ENCODE measurements around the gene SIVA1.

Gene SIVA1

GRCh38 chr14:104796687-104797081, 43.7 kb downstream of the SIVA1 start:
- Histone ChIP-seq H3K4me1 (ENCODE audit: control insufficient read depth, insufficient read depth, low read length) (peaks cover 14% of the 10 kb centered on the region), H3K4me3 (ENCODE audit: low read depth, low read length) (no peak overlapping the region), H3K9me3 (ENCODE audit: control insufficient read depth, insufficient read depth, low read depth, low read length) (no peaks in the 10 kb centered on the region), H3K27ac (ENCODE audit: extremely low read depth, low read depth, low read length) (no peak overlapping the region), H3K36me3 (ENCODE audit: control insufficient read depth in 2 of 2, insufficient read depth in 1 of 2, low read length in 2 of 2) (peaks cover 0 to 18% of the 10 kb centered on the region in 2 experiments; a peak in 1 of 3 replicates)
- CTCF ChIA-PET = no interaction called here
- no peak for TF ChIP-seq ZNF146 (tag by site-specific recombination; IDR thresholded peaks at IDR 0.05)
- no peak for TF ChIP-seq ZNF510 (tag by site-specific recombination; IDR thresholded peaks at IDR 0.05; ENCODE audit: insufficient replicate concordance)
- no peak for TF ChIP-seq KLF1 (tag by site-specific recombination; IDR thresholded peaks at IDR 0.05)
- 0 out of 2 replicates have a peak, but pooled peaks have one; percentile 11 for TF ChIP-seq ZBTB8A (tag by site-specific recombination; IDR thresholded peaks at IDR 0.05)
- POLR2A ChIA-PET = interaction anchor here (0.6 to 1.1 kb wide), 2 partner anchors 12 to 44 kb away, joined by 3 to 8 read pairs; partner anchors contain the start of gene SIVA1

DNA sequence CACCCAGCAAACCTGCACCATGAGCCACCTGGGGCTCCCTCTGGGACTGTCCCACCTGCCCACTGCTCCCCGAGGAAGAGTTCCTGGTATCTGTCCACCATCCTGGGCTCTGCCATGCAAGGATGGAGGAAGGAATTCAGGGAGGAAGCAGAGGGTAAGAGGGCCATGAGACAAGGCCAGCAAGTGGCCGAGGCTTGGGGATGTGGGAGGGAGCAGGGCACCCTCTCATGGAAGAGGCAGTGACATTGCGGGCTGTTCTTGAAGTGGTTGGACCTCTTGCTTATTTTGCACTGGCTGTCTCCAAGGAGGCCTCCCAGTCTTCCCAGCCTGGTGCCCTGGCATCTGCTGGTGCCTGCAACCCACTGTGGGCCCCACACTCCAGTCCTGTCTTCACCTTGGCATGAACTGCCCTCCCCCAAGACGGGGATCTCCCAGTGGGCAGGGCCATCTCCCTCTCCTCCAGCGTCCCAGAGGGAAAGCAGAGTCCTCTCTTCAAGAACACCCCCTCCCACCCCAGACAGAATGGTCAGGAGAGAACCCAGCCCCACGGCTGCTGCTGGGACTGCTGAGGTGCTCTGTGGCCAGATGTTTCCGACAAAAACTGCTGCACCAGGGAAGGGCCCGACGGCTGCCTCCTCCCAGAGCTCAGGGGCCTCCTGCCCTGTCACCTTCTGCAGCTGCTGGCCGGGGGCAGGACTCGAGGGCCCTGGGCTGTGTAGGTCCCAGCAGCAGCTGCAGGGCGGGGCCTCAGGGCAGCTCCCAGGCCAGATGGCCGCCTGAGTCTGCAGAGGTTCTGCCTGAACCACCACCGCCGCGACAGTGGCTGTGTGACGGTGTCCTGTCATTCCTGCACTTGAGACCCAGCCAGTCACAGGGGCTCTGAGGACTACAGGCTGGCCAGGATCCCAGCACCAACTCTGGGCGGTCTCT, 44.4 kb downstream of the SIVA1 start:
- ChIA-PET POLR2A (interaction anchor here (0.5 kb wide), 1 partner anchor 694 kb away, joined by 4 read pairs; no protein-coding TSS in a partner anchor), CTCF (no interaction called here)
- TF ChIP-seq ZNF114 (tag by site-specific recombination; IDR thresholded peaks at IDR 0.05) (no peak), ZNF548 (tag by site-specific recombination; IDR thresholded peaks at IDR 0.05) (no peak), ZNF221 (tag by site-specific recombination; IDR thresholded peaks at IDR 0.05; ENCODE audit: borderline replicate concordance) (no peak), ZNF148 (tag by site-specific recombination; IDR thresholded peaks at IDR 0.05; ENCODE audit: borderline replicate concordance) (no peak), GLIS2 (tag by site-specific recombination; IDR thresholded peaks at IDR 0.05) (peak; percentile 27; the same call in 1 of the 2 replicates), ZNF704 (tag by site-specific recombination; IDR thresholded peaks at IDR 0.05) (no peak), ZNF324 (tag by site-specific recombination; IDR thresholded peaks at IDR 0.05) (no peak), ZFP69B (tag by site-specific recombination; IDR thresholded peaks at IDR 0.05) (peak; percentile 83), ZNF501 (tag by site-specific recombination; IDR thresholded peaks at IDR 0.05) (no peak), ZNF692 (tag by site-specific recombination; IDR thresholded peaks at IDR 0.05) (peak; percentile 95), HOXC10 (CRISPR knock-in tag; IDR thresholded peaks at IDR 0.05) (no peak), ZNF391 (tag by site-specific recombination; IDR thresholded peaks at IDR 0.05; ENCODE audit: borderline replicate concordance, low read depth) (no peak), ZNF112 (tag by site-specific recombination; IDR thresholded peaks at IDR 0.05) (no peak), ZBTB7A (tag by site-specific recombination; IDR thresholded peaks at IDR 0.05; ENCODE audit: low read depth) (no peak), ZNF341 (tag by site-specific recombination; IDR thresholded peaks at IDR 0.05; ENCODE audit: low read depth) (peak; percentile 33), ZBTB20 (tag by site-specific recombination; IDR thresholded peaks at IDR 0.05) (peak; percentile 44; the same call in 1 of the 2 replicates), TCF7L2 (IDR thresholded peaks at IDR 0.05; ENCODE audit: borderline replicate concordance, low read depth, low read length) (no peak), ZNF146 (tag by site-specific recombination; IDR thresholded peaks at IDR 0.05) (no peak), MZF1 (tag by site-specific recombination; IDR thresholded peaks at IDR 0.05; ENCODE audit: borderline replicate concordance) (no peak), ZNF530 (tag by site-specific recombination; IDR thresholded peaks at IDR 0.05; ENCODE audit: low read depth) (no peak), ZNF354C (tag by site-specific recombination; IDR thresholded peaks at IDR 0.05; ENCODE audit: borderline replicate concordance, low read depth) (no peak)
- no peaks in the 10 kb centered on the region for H3K9me3 ChIP-seq (ENCODE audit: control insufficient read depth, insufficient read depth, low read depth, low read length)
- no peak overlapping the region for H3K27ac ChIP-seq (ENCODE audit: extremely low read depth, low read depth, low read length)
- peaks cover 0 to 11% of the 10 kb centered on the region in 2 experiments; a peak in 1 of 3 replicates for H3K36me3 ChIP-seq (ENCODE audit: control insufficient read depth in 2 of 2, insufficient read depth in 1 of 2, low read length in 2 of 2)
- H3K4me1 ChIP-seq (ENCODE audit: control insufficient read depth, insufficient read depth, low read length) = peaks cover 14% of the 10 kb centered on the region
- no peak overlapping the region for H3K4me3 ChIP-seq (ENCODE audit: low read depth, low read length)
